Measurements from ENCODE around the gene COPZ1.

DNA sequence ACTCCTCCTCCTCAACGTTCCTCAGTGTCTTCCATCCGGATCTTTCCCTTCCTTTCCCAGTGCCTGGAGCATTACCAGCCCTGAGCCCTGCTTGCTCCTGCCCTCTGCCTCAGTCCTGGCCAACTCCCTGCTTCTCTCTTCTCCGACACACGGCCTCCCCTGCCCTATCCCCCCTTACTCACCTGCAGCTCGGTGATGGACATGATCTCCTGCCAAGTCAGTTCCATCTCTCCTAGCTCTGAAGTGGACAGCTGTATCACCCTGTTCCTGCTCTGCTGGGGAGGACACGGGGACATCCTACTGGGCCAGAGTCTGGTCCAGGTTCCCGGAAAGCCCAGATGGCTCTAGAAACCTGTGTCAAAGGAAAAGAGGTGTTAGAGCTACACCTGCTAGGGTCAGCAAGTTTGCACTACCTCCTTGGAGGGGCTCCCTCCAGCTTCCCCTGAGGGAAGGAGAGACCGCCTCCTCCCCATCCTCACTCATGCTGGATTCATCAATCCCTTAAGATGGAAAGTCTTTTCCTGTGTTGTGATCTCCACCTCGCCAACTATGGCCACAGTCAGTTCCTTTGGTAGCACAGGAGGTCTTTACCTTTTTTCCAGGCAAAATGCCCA is 29.9 kb upstream of the COPZ1 start:
- TF ChIP-seq, protein P1, sequence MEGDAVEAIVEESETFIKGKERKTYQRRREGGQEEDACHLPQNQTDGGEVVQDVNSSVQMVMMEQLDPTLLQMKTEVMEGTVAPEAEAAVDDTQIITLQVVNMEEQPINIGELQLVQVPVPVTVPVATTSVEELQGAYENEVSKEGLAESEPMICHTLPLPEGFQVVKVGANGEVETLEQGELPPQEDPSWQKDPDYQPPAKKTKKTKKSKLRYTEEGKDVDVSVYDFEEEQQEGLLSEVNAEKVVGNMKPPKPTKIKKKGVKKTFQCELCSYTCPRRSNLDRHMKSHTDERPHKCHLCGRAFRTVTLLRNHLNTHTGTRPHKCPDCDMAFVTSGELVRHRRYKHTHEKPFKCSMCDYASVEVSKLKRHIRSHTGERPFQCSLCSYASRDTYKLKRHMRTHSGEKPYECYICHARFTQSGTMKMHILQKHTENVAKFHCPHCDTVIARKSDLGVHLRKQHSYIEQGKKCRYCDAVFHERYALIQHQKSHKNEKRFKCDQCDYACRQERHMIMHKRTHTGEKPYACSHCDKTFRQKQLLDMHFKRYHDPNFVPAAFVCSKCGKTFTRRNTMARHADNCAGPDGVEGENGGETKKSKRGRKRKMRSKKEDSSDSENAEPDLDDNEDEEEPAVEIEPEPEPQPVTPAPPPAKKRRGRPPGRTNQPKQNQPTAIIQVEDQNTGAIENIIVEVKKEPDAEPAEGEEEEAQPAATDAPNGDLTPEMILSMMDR (conservative IDR thresholded peaks at IDR 0.05 in 1 of 2, IDR thresholded peaks at IDR 0.05 in 1 of 2; ENCODE audit: low read depth in 1 of 2, low read length in 2 of 2), result no peak
- TF ChIP-seq EZH2 (IDR thresholded peaks at IDR 0.05; ENCODE audit: low read length, missing control alignments), result no peak
